ENCODE results near the gene KRT14.
"Not testable (repeated sequence)": the region's sequence is repeated elsewhere in the genome, so short reads cannot be mapped to it uniquely, and the experiment has no call there.

KRT14 gene

GRCh38 chr17:41586863-41587495 lies at the start of gene KRT14:
Gene KRT14 (minus strand): TSS chr17:41586895. CDS start chr17:41586834, 61 bp downstream.
- Histone ChIP-seq H3K27ac (ENCODE audit: low read length) (no peak within 1 kb of the TSS), H3K36me3 (ENCODE audit: control insufficient read depth, low read depth, low read length) (no peaks in the 10 kb centered on the region), H3K9ac (ENCODE audit: low read length) (no peak within 1 kb of the TSS), H3K9me3 (ENCODE audit: control insufficient read depth, low read depth, low read length) (no peaks in the 10 kb centered on the region), H3K4me1 (ENCODE audit: control insufficient read depth, low read depth, low read length) (no peaks in the 10 kb centered on the region), H3K27me3 (ENCODE audit: control insufficient read depth, insufficient read depth, low read length) (no peaks in the 10 kb centered on the region), H3K4me3 (ENCODE audit: low read length) (no peak within 1 kb of the TSS)

DNA sequence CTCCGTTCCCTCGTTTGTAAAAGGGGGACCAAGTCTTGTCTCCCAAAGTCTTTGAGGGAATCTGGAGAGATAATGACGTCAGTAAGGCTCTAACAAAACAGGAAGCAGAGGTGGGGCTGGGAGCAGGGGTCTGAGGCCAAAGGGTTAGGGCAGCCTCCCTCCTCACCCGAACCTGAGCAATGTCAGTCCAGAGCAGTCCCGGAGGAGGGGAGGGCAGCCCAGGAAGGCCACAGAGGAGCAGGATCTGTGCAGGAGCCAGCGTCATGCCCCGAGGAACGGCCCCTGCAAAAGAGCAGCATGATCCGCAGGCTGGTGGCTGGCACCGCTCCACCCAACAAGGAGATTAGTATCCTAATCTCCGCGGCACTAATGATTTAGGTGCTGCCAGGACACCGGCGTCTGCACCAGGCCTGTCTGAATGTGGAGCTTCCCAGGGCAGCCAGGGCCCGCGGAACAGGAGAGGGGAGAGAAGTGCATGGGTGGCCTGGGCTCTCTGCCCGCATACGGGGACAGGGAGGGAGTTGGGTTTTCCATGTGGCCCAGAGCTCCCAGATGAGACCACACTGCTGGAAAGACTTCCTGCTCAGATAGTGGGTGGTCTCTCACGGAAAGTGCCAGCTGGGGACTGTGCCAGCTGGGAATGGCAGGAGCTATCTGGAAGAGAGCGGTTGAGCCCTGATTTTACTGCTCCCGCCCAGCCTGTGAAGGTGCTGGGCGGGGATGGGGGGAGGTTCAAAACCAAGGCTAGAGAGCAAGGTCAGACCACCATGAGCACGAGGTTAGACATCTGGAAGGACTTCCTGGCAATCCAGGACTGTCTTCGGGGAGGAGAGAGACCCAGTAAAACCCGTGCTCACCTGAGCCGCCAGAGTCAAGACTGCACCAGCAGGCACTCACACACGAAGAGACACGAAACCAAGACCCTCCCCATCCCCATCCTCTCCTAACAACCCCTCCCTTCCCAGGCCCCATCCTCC lies 48.7 kb upstream of the KRT14 start:
- Histone ChIP-seq H3K9ac (ENCODE audit: low read length) (no peak overlapping the region), H3K36me3 (ENCODE audit: control insufficient read depth, low read depth, low read length) (no peaks in the 10 kb centered on the region), H3K4me3 (ENCODE audit: low read length) (no peak overlapping the region), H3K27ac (ENCODE audit: low read length) (no peak overlapping the region), H3K27me3 (ENCODE audit: control insufficient read depth, insufficient read depth, low read length) (no peaks in the 10 kb centered on the region), H3K4me1 (ENCODE audit: control insufficient read depth, low read depth, low read length) (no peaks in the 10 kb centered on the region), H3K9me3 (ENCODE audit: control insufficient read depth, low read depth, low read length) (no peaks in the 10 kb centered on the region)

GRCh38 chr17:41634639-41635038 lies 47.9 kb upstream of the KRT14 start:
- Histone ChIP-seq H3K4me1 (ENCODE audit: control insufficient read depth, low read depth, low read length) (no peaks in the 10 kb centered on the region), H3K27me3 (ENCODE audit: control insufficient read depth, insufficient read depth, low read length) (no peaks in the 10 kb centered on the region), H3K27ac (ENCODE audit: low read length) (no peak overlapping the region), H3K4me3 (ENCODE audit: low read length) (no peak overlapping the region), H3K9me3 (ENCODE audit: control insufficient read depth, low read depth, low read length) (no peaks in the 10 kb centered on the region), H3K9ac (ENCODE audit: low read length) (no peak overlapping the region), H3K36me3 (ENCODE audit: control insufficient read depth, low read depth, low read length) (no peaks in the 10 kb centered on the region)

GRCh38 chr17:41633556-41634199 lies 47.0 kb upstream of the KRT14 start:
- Histone ChIP-seq H3K9me3 (ENCODE audit: control insufficient read depth, low read depth, low read length) (no peaks in the 10 kb centered on the region), H3K27ac (ENCODE audit: low read length) (no peak overlapping the region), H3K4me1 (ENCODE audit: control insufficient read depth, low read depth, low read length) (no peaks in the 10 kb centered on the region), H3K9ac (ENCODE audit: low read length) (no peak overlapping the region), H3K4me3 (ENCODE audit: low read length) (no peak overlapping the region), H3K36me3 (ENCODE audit: control insufficient read depth, low read depth, low read length) (no peaks in the 10 kb centered on the region), H3K27me3 (ENCODE audit: control insufficient read depth, insufficient read depth, low read length) (no peaks in the 10 kb centered on the region)

DNA sequence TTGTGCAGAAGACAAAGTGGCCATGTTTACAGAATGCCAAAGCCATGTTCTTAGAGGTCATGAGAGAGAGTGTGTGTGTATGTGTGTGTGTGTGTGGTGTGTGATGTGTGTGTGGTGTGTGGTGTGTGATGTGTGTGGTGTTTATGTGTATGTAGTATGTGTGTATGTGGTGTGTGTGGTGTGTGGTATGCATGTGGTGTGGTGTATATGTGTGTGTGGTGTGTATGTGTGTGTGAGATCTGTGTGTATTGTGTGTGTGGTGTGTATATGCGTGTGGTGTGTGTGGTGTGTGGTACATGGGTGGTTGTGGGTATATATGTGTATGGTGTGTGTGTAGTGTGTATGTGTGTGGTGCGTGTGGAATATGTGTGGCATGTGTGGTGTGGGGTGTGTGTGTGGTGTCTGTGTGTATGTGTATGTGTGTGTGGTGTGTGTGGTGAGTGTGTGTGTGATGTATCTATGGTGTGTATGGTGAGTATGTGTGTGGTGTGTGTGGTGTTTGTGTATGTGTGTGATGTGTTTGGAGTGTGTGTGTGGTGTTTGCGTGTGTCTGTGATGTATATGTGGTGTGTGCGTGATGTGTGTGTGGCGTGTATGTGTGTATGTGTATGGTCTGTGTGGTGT lies 45.9 kb upstream of the KRT14 start:
- H3K4me3 ChIP-seq (ENCODE audit: low read length): no peak overlapping the region
- H3K9ac ChIP-seq (ENCODE audit: low read length): no peak overlapping the region
- no peaks in the 10 kb centered on the region for H3K27me3 ChIP-seq (ENCODE audit: control insufficient read depth, insufficient read depth, low read length)
- H3K4me1 ChIP-seq (ENCODE audit: control insufficient read depth, low read depth, low read length): no peaks in the 10 kb centered on the region
- no peaks in the 10 kb centered on the region for H3K36me3 ChIP-seq (ENCODE audit: control insufficient read depth, low read depth, low read length)
- H3K9me3 ChIP-seq (ENCODE audit: control insufficient read depth, low read depth, low read length): no peaks in the 10 kb centered on the region
- H3K27ac ChIP-seq (ENCODE audit: low read length): no peak overlapping the region

GRCh38 chr17:41631898-41632285 lies 45.2 kb upstream of the KRT14 start:
- no peaks in the 10 kb centered on the region for H3K36me3 ChIP-seq (ENCODE audit: control insufficient read depth, low read depth, low read length)
- H3K9ac ChIP-seq (ENCODE audit: low read length): no peak overlapping the region
- no peaks in the 10 kb centered on the region for H3K4me1 ChIP-seq (ENCODE audit: control insufficient read depth, low read depth, low read length)
- H3K27ac ChIP-seq (ENCODE audit: low read length): no peak overlapping the region
- no peaks in the 10 kb centered on the region for H3K9me3 ChIP-seq (ENCODE audit: control insufficient read depth, low read depth, low read length)
- no peak overlapping the region for H3K4me3 ChIP-seq (ENCODE audit: low read length)
- H3K27me3 ChIP-seq (ENCODE audit: control insufficient read depth, insufficient read depth, low read length): no peaks in the 10 kb centered on the region

DNA sequence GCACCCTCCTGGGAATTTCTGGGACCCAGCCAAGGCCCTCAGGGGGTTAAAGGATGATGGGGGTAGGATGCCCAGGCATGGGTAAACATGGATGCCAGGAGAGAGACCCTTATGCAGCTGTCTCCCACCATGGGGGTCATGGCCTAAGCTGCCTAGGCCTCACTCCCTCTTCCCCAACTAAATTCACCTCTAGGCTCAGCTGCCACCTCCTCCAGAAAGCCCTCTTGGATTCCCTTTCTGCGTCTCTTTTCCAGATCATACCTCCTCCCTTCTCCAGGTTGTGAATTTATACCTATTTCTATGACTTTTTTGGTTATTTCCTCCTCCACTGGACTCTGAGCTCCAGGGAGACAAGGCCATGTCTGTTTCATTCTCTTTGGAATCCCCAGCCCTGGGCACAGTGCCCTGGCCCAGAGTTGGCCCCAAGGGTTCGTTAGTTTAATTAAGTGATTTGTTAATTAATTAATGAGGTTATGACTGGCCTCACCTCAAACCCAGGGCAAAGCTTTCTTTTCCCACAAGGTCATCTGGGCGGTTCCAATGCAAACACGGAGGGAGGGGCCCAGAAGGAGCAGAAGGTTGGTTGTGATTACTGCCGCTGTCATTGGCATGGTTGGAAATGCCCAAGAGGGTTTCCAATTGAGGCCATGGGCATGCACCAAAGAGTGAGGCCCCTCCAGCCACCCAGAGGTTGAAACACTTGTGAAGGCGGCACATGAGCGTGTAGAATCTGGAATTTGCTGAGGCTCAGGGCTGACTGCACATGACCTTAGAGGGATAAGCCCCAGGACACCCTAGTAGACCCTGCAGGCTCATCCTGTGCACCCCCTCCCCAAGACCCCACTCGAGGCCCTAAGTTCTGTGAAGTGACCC lies 44.6 kb upstream of the KRT14 start:
- Histone ChIP-seq H3K36me3 (ENCODE audit: control insufficient read depth, low read depth, low read length) (no peaks in the 10 kb centered on the region), H3K9me3 (ENCODE audit: control insufficient read depth, low read depth, low read length) (no peaks in the 10 kb centered on the region), H3K27me3 (ENCODE audit: control insufficient read depth, insufficient read depth, low read length) (no peaks in the 10 kb centered on the region), H3K4me3 (ENCODE audit: low read length) (no peak overlapping the region), H3K9ac (ENCODE audit: low read length) (no peak overlapping the region), H3K27ac (ENCODE audit: low read length) (no peak overlapping the region), H3K4me1 (ENCODE audit: control insufficient read depth, low read depth, low read length) (no peaks in the 10 kb centered on the region)

DNA sequence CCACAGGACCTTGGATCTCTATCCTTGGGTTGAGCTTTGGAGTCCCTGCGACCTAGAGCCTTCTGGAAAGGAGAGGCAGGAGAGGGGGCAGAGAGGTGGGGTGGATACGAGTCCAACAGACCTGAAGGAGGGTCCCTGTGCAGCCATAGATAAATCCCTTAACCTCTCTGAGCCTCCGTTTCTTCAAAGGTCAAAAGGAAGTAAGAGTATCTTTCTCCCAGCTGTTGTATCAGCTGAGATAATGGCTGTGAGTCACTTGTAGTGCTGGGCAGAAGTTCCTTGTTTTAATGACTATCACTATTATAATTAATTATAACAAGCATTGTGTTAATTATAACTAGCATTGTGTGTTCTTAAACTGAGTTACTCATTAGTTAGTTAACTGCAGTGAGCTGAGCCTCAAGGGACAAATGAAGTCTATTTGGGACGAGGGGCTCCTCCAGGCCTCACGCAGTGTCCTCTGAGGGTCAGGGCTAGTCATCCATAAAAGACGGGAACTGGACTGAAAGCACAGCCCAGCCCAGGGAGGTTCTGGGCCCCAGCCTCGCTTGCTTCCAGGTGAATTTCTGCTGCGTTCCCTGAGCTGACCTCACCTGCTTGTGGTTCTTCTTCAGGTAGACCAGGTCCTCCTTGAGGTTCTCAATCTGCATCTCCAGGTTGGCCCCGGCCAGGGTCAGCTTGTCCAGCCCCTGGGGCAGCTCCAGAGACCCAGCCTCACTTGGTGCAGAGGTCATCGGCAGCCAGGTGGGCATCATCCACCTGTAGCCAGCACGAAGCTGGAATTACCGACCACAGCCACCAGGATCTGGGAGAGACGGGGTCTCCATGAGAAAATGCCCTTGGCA lies 43.4 kb upstream of the KRT14 start:
- Histone ChIP-seq H3K9me3 (ENCODE audit: control insufficient read depth, low read depth, low read length) (no peaks in the 10 kb centered on the region), H3K4me1 (ENCODE audit: control insufficient read depth, low read depth, low read length) (no peaks in the 10 kb centered on the region), H3K27ac (ENCODE audit: low read length) (no peak overlapping the region), H3K36me3 (ENCODE audit: control insufficient read depth, low read depth, low read length) (no peaks in the 10 kb centered on the region), H3K27me3 (ENCODE audit: control insufficient read depth, insufficient read depth, low read length) (no peaks in the 10 kb centered on the region), H3K4me3 (ENCODE audit: low read length) (no peak overlapping the region), H3K9ac (ENCODE audit: low read length) (no peak overlapping the region)

DNA sequence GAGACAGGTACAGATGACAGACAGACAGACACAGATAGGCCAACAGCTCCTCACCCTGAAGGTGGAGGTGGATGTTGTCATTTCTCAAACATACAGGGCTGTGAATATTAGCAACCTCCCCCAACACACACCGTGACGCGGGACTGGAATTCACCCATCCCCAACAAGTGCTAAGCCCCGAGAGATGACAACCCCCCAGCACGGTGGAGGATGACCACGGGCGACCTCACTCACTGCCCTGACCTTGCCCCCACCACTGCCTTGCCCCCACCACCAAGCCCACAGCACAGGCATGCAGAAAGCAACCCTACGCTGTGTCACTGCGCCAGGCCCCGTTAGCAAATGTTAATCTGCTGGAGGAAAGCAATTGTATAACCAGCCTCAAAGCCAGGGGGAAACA lies 42.6 kb upstream of the KRT14 start:
- no peak overlapping the region for H3K9ac ChIP-seq (ENCODE audit: low read length)

GRCh38 chr17:41628621-41629255 lies 42.0 kb upstream of the KRT14 start:
- H3K4me3 ChIP-seq (ENCODE audit: low read length); H3K27me3 ChIP-seq (ENCODE audit: control insufficient read depth, insufficient read depth, low read length); H3K27ac ChIP-seq (ENCODE audit: low read length); H3K9ac ChIP-seq (ENCODE audit: low read length); H3K9me3 ChIP-seq (ENCODE audit: control insufficient read depth, low read depth, low read length); H3K36me3 ChIP-seq (ENCODE audit: control insufficient read depth, low read depth, low read length); H3K4me1 ChIP-seq (ENCODE audit: control insufficient read depth, low read depth, low read length): not testable (repeated sequence)

More for the DNA sequence above, 42.6 kb upstream of the KRT14 start:
- Histone ChIP-seq H3K27me3 (ENCODE audit: control insufficient read depth, insufficient read depth, low read length) (no peaks in the 10 kb centered on the region), H3K4me3 (ENCODE audit: low read length) (no peak overlapping the region), H3K9me3 (ENCODE audit: control insufficient read depth, low read depth, low read length) (no peaks in the 10 kb centered on the region), H3K27ac (ENCODE audit: low read length) (no peak overlapping the region), H3K36me3 (ENCODE audit: control insufficient read depth, low read depth, low read length) (no peaks in the 10 kb centered on the region), H3K4me1 (ENCODE audit: control insufficient read depth, low read depth, low read length) (no peaks in the 10 kb centered on the region)
